HG03135 (cell line): ENCODE data around the gene LENG8.

Source experiments
- ATAC-seq: cut with Tn5 transposase; IDR thresholded peaks from one replicate; pipeline ENCODE4 v1.9.1; 2021; ENCODE audit warnings: mild to moderate bottlenecking, moderate library complexity; ENCODE audit not compliant: unreplicated experiment

LENG8 gene

GRCh38 chr19:54422136-54422535 is 26.9 kb upstream of the LENG8 start:
- no peak for ATAC-seq

GRCh38 chr19:54424201-54424600 is 24.8 kb upstream of the LENG8 start:
- no peak for ATAC-seq

- ATAC-seq: no peak
Observed at GRCh38 chr19:54424660-54425381, 24.2 kb upstream of the LENG8 start.

- ATAC-seq: no peak
Observed at GRCh38 chr19:54425382-54425723, 23.6 kb upstream of the LENG8 start.

GRCh38 chr19:54426291-54426931 is 22.6 kb upstream of the LENG8 start:
- no peak for ATAC-seq

GRCh38 chr19:54427586-54427985 is 21.4 kb upstream of the LENG8 start:
- ATAC-seq: no peak

GRCh38 chr19:54428323-54429175 is 20.4 kb upstream of the LENG8 start:
- ATAC-seq: no peak

- ATAC-seq: no peak
Observed at GRCh38 chr19:54429176-54429495, 19.9 kb upstream of the LENG8 start.

GRCh38 chr19:54429545-54430227 is 19.3 kb upstream of the LENG8 start:
- ATAC-seq: no peak

GRCh38 chr19:54430306-54431254 is 18.4 kb upstream of the LENG8 start:
- ATAC-seq: no peak

GRCh38 chr19:54431255-54431838 is 17.7 kb upstream of the LENG8 start:
- ATAC-seq: no peak

- no peak for ATAC-seq
Observed at GRCh38 chr19:54432144-54432738, 16.8 kb upstream of the LENG8 start.

GRCh38 chr19:54433697-54434096 is 15.3 kb upstream of the LENG8 start:
- no peak for ATAC-seq

GRCh38 chr19:54434112-54434872 is 14.7 kb upstream of the LENG8 start:
- no peak for ATAC-seq

GRCh38 chr19:54434873-54435214 is 14.2 kb upstream of the LENG8 start:
- ATAC-seq: no peak

GRCh38 chr19:54435551-54436016 is 13.4 kb upstream of the LENG8 start:
- no peak for ATAC-seq

- ATAC-seq: no peak
Observed at GRCh38 chr19:54436031-54436523, 12.9 kb upstream of the LENG8 start.

GRCh38 chr19:54436628-54437252 is 12.3 kb upstream of the LENG8 start:
- no peak for ATAC-seq
